ENCODE data around the gene CYTIP. TPM values are rescaled to one million over a fixed set of nuclear protein-coding genes. Genes with fewer than 3 reads are reported as not detected.

CYTIP gene
- total RNA-seq, 4 donors from 2014 or later, result 5.3 to 10.8 (median 7.1) TPM

DNA sequence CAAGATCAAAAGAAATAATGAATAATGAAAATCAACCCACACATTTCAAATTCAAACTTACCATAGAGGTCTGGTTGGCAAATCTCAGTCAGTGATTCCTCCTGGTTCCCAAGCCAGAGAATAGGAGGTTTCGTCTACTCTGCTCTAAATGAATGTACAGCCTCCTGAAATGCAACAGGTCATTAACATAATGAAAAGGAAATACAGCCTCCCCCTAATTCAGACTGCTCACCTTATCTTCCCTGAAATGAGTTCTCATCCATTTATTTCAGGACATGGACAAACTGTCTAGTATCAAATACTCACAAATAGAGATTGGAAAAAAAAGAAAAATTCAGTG lies 43.4 kb upstream of the CYTIP start:
- WGBS, 2 donors, result 73 to 81% methylated on average over 1 of the region's 1 CpG
- no peak overlapping the region for H3K4me3 ChIP-seq (ENCODE audit: low read depth, poor library complexity, severe bottlenecking)
- DNase-seq (ENCODE audit: low spot score in 2 of 2), result no peak
- intact Hi-C loops (cut with DNase I; ENCODE audit: low total_unique reads), result no loop called here
- TF ChIP-seq POLR2A (IDR thresholded peaks at IDR 0.05), result no peak

DNA sequence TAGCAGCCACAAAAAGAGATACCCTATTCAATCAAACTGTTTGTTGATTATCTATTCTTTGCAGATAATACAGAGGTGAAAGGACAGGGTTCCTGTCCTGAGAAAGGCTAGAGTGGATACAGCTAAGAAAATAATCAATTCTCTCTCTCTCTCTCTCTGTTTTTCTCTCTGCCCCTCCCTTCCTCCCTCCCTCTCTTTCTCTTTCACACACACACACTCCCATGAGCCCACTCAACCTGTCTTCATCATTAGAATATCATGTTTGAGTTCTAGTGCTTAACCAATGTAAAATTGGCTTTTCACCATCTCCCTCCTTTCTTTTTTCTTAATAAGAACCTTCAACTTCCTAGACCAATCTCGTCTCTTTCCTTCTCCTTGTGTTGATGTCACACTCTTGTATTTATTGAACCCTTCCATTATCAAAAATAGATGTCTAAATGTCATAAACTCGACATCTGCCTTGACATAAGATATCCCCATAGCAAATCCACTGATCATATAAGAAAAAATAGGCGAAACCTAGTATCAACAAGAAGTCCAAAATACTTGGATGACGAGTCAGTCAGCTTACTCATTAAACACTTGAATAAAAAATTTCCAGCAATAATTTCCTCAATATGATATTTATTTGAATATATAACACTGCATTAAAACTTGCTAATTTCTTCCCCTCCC lies 42.8 kb upstream of the CYTIP start:
- no peak for DNase-seq (ENCODE audit: low spot score in 2 of 2)
- H3K4me3 ChIP-seq (ENCODE audit: low read depth, poor library complexity, severe bottlenecking), result no peak overlapping the region
- TF ChIP-seq, protein P1, sequence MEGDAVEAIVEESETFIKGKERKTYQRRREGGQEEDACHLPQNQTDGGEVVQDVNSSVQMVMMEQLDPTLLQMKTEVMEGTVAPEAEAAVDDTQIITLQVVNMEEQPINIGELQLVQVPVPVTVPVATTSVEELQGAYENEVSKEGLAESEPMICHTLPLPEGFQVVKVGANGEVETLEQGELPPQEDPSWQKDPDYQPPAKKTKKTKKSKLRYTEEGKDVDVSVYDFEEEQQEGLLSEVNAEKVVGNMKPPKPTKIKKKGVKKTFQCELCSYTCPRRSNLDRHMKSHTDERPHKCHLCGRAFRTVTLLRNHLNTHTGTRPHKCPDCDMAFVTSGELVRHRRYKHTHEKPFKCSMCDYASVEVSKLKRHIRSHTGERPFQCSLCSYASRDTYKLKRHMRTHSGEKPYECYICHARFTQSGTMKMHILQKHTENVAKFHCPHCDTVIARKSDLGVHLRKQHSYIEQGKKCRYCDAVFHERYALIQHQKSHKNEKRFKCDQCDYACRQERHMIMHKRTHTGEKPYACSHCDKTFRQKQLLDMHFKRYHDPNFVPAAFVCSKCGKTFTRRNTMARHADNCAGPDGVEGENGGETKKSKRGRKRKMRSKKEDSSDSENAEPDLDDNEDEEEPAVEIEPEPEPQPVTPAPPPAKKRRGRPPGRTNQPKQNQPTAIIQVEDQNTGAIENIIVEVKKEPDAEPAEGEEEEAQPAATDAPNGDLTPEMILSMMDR (IDR thresholded peaks at IDR 0.05), result no peak
- TF ChIP-seq POLR2A (IDR thresholded peaks at IDR 0.05), result no peak
- intact Hi-C loops (cut with DNase I; ENCODE audit: low total_unique reads), result no loop called here
- 79 to 86% methylated on average over 4 of the region's 4 CpGs for WGBS, 2 donors

DNA sequence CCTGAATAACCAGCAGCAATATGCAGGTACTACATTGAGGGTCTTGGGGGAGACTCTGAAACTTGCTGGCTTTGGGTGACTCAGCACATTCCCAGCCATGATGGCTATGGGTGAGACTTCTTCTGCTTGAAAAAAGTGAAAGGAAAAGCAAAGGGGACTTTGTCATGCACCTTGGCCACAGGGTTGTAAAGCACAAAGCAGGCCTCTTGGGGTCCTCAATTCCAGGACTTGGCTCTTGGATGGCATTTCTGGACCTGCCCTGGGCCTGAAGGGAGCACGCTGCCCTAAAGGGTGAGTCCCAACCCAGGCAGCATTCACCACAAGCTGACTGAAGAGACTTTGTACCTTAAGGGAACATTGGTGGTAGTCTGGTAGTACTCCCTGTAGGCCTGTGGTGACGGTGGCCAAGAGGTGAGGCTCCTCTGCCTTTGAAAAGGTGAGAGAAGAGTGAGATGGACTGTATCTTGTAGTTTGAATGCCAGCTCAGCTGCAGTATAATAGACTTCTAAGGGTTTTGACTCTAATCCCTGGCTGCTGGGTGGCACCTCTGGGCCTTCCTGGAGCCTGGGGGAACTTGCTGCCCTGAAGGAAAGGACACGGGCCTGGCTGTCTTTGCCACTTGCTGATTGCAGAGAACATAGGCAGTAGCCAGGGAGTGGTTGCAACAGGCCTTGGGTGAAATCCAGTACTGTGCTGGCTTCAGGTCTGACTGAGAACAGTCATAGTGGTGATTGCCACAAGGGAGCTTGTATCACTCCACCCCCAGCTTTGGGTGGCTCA lies 36.5 kb upstream of the CYTIP start:
- DNase-seq (ENCODE audit: low spot score in 2 of 2), result peak; percentile 71 to 89
- no peak overlapping the region for H3K4me3 ChIP-seq (ENCODE audit: low read depth, poor library complexity, severe bottlenecking)
- 63 to 66% methylated on average over 3 of the region's 3 CpGs for WGBS, 2 donors
- TF ChIP-seq, protein P1 (IDR thresholded peaks at IDR 0.05), result no peak
- no peak for TF ChIP-seq POLR2A (IDR thresholded peaks at IDR 0.05)
- intact Hi-C loops (cut with DNase I; ENCODE audit: low total_unique reads), result no loop called here

DNA sequence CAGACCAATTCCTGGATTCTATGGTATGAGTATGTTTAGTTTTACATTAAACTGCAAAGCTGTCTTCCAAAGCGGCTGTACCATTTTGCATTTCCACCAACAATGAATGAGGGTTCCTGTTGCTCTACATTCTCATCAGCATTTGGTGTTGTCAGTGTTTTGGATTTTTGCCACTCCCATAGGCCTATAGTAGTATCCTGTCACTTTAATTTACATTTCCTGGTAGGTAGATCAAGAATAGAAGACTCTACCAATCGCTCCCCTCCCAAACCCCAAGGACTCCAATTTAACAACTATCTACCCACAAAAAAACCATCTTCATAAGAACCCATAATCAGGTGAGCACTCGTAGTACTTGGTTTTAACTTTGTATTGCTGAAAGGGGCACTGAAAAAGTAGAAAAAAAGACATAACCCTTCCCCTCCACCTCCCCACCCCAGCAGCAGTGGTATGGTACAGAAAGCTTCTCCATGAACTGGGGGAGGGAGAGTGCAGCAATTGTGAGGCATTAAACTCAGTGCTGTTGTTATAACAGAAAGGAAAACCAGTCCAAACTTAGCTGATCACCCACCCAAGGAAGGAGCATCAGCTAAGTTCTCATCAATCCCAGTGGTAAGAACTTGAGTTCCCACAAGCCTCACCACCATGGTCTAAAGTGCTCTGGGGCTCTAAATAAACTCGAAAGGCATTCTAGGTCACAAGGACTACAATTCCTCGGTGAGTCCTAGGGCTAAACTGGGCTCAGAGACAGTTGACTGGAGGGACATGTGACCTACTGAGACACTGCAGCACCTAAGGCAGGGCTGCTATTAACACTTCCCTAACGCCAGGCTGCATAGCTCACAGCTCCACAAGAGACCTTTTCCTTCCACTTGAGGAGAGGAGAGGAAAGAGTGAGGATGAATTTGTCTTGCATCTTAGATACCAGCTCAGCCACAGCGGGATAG lies 35.5 kb upstream of the CYTIP start:
- intact Hi-C loops (cut with DNase I; ENCODE audit: low total_unique reads), result no loop called here
- no peak overlapping the region for H3K4me3 ChIP-seq (ENCODE audit: low read depth, poor library complexity, severe bottlenecking)
- 88 to 93% methylated on average over 7 of the region's 7 CpGs for WGBS, 2 donors
- DNase-seq (ENCODE audit: low spot score in 2 of 2), result no peak
- TF ChIP-seq POLR2A (IDR thresholded peaks at IDR 0.05), result no peak
- TF ChIP-seq, protein P1 (IDR thresholded peaks at IDR 0.05), result no peak

DNA sequence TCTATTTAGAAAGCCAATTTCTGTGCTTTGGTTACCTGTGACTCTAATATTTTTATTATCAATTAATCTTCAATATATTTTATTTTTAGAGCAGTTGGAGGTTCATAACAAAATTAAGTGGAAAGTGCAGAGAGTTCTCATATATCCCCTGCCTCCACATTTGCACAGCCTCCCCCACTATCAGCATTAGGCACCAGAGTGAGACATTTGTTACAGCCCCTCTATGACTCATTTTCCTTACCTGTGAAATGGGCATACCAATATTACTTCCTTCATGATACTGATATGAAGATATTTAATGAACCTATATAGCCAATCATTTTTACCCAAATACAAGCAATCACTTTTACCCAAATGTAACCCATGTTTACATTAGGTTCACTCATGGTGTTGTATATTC lies 34.0 kb upstream of the CYTIP start:
- no peak for TF ChIP-seq POLR2A (IDR thresholded peaks at IDR 0.05)
- TF ChIP-seq, protein P1 (IDR thresholded peaks at IDR 0.05), result no peak
- intact Hi-C loops (cut with DNase I; ENCODE audit: low total_unique reads), result no loop called here
- no peak for DNase-seq (ENCODE audit: low spot score in 2 of 2)
- H3K4me3 ChIP-seq (ENCODE audit: low read depth, poor library complexity, severe bottlenecking), result no peak overlapping the region

Measured in lower leg skin (tissue), 4 donors.